Mesothelial cell of epicardium (in vitro differentiated cells): ENCODE results near the gene UBE3A. TPM values are rescaled to one million over a fixed set of nuclear protein-coding genes. Genes with fewer than 3 reads are reported as not detected.

ENCODE experiments used
- DNase-seq, 2 experiments: peaks; one replicate each; pipeline ENCODE4 v3.0.0; 2021; ENCODE audit warnings: low spot score in 2 of 2; ENCODE audit not compliant: unreplicated experiment in 2 of 2
- H3K27ac Mint-ChIP-seq: 2 replicates; pipeline ENCODE4 v1.8.0; 2021; ENCODE audit warnings: mixed read lengths
- H3K27me3 Mint-ChIP-seq: 2 replicates; pipeline ENCODE4 v1.8.0; 2021; ENCODE audit warnings: low read depth, mixed read lengths
- H3K36me3 Mint-ChIP-seq: 2 replicates; pipeline ENCODE4 v1.8.0; 2021; ENCODE audit warnings: mixed read lengths
- H3K4me1 Mint-ChIP-seq: 2 replicates; pipeline ENCODE4 v1.8.0; 2021; ENCODE audit warnings: mixed read lengths
- H3K4me3 Mint-ChIP-seq: 2 replicates; pipeline ENCODE4 v1.8.0; 2021; ENCODE audit warnings: mild to moderate bottlenecking, moderate library complexity, mixed read lengths
- H3K9me3 Mint-ChIP-seq: 2 replicates; pipeline ENCODE4 v1.8.0; 2021; ENCODE audit warnings: mixed read lengths
- total RNA-seq: library from RNA; stranded (reverse); gene quantifications from 3 replicates; pipeline ENCODE4 v1.2.1, GENCODE V29; 2021
- TF ChIP-seq, protein P1 (sequence below): fragments of 200-600 bp; sonication (generic); IDR thresholded peaks from one replicate; pipeline ENCODE4 v1.5.0; 2021; ENCODE audit warnings: antibody characterized with exemption; ENCODE audit not compliant: unreplicated experiment

The UBE3A gene
- total RNA-seq, 1 donor from 2014 or later, result 138 TPM

DNA sequence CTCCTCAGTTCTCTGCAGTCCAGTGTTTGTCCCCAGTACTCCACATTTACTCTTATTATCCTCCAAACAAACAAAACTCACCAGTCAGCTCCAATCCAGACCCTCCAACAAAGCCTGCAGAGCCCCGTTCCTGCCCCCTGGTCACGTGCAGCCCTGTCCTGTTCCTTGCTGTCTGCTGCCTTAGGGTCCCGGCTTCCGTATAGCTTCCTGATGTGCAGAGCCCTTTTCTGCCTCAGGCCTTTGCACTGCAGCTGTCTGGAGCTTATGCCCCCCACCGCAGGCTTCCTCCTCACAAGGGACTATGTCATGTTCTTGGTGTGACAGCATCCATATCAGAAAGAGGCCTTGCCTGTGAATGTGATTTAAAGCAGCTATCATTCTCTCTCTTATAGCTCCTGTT is 39.0 kb upstream of the UBE3A start:
- Mint-ChIP-seq H3K9me3 (no peaks in the 10 kb centered on the region), H3K27me3 (no peaks in the 10 kb centered on the region), H3K36me3 (no peaks in the 10 kb centered on the region), H3K4me1 (peaks cover 16% of the 10 kb centered on the region), H3K4me3 (no peak overlapping the region), H3K27ac (no peak overlapping the region)
- TF ChIP-seq, protein P1, sequence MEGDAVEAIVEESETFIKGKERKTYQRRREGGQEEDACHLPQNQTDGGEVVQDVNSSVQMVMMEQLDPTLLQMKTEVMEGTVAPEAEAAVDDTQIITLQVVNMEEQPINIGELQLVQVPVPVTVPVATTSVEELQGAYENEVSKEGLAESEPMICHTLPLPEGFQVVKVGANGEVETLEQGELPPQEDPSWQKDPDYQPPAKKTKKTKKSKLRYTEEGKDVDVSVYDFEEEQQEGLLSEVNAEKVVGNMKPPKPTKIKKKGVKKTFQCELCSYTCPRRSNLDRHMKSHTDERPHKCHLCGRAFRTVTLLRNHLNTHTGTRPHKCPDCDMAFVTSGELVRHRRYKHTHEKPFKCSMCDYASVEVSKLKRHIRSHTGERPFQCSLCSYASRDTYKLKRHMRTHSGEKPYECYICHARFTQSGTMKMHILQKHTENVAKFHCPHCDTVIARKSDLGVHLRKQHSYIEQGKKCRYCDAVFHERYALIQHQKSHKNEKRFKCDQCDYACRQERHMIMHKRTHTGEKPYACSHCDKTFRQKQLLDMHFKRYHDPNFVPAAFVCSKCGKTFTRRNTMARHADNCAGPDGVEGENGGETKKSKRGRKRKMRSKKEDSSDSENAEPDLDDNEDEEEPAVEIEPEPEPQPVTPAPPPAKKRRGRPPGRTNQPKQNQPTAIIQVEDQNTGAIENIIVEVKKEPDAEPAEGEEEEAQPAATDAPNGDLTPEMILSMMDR, result no peak
- no peak for DNase-seq

DNA sequence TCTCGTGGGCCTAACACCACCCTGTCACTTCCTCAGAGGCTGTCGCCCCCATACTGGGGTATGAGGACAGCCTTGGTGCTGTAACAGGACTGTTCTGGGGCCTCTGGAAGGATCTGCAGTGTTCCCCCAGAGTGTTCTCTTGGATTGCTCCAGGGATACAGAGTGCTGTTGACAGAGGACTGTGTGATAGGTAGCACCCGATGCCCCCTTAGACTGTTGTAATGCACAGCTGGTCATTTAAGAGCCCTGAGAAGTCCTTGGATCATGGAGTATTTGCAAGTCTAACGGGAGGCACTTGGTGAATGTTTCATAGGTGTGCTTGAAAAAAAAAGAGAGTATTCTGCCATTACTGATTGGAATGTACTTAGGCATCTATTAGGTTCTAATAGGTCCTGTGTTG is 35.4 kb upstream of the UBE3A start:
- Mint-ChIP-seq H3K4me1 (no peaks in the 10 kb centered on the region), H3K27ac (no peak overlapping the region), H3K27me3 (no peaks in the 10 kb centered on the region), H3K4me3 (no peak overlapping the region), H3K9me3 (peaks cover 4% of the 10 kb centered on the region), H3K36me3 (no peaks in the 10 kb centered on the region)
- TF ChIP-seq, protein P1, result no peak
- DNase-seq, result no peak

- TF ChIP-seq, protein P1, result no peak
- Mint-ChIP-seq H3K9me3 (peaks cover 4% of the 10 kb centered on the region), H3K4me3 (no peak overlapping the region), H3K4me1 (no peaks in the 10 kb centered on the region), H3K27me3 (no peaks in the 10 kb centered on the region), H3K36me3 (no peaks in the 10 kb centered on the region), H3K27ac (no peak overlapping the region)
- DNase-seq, result no peak
Observed at GRCh38 chr15:25470230-25470629, 31.4 kb upstream of the UBE3A start.

GRCh38 chr15:25469377-25469776 is 30.6 kb upstream of the UBE3A start:
- Mint-ChIP-seq H3K9me3 (peaks cover 4% of the 10 kb centered on the region), H3K4me3 (no peak overlapping the region), H3K27ac (no peak overlapping the region), H3K4me1 (no peaks in the 10 kb centered on the region), H3K27me3 (no peaks in the 10 kb centered on the region), H3K36me3 (no peaks in the 10 kb centered on the region)
- no peak for DNase-seq
- TF ChIP-seq, protein P1, result no peak

GRCh38 chr15:25468611-25469010 is 29.8 kb upstream of the UBE3A start:
- Mint-ChIP-seq H3K36me3 (no peaks in the 10 kb centered on the region), H3K27ac (no peak overlapping the region), H3K27me3 (no peaks in the 10 kb centered on the region), H3K4me3 (no peak overlapping the region), H3K4me1 (no peaks in the 10 kb centered on the region), H3K9me3 (peaks cover 4% of the 10 kb centered on the region)
- TF ChIP-seq, protein P1, result no peak
- no peak for DNase-seq

DNA sequence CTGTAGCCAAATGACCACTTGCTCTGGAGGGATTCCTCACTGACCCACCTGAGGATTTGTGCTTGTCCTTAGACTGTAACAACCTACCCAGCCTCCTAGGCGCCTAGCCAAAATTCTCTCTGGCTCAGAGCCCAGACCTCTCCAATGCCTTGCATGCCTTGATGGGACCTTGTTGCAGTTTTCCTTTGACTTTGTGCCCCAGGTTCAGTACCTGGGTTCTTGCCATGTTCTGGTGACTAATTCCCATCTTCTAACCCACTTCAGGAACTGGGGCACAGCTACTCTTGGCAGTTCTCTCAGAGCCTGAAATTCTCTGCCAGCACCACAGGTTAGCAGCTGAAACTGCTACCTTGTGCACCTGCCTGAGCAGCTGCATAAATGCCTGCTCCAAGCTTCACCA is 27.0 kb upstream of the UBE3A start:
- no peak overlapping the region for H3K27ac Mint-ChIP-seq
- TF ChIP-seq, protein P1, result no peak
- no peaks in the 10 kb centered on the region for H3K27me3 Mint-ChIP-seq
- no peaks in the 10 kb centered on the region for H3K9me3 Mint-ChIP-seq
- no peaks in the 10 kb centered on the region for H3K4me1 Mint-ChIP-seq
- no peak for DNase-seq
- no peaks in the 10 kb centered on the region for H3K36me3 Mint-ChIP-seq
- H3K4me3 Mint-ChIP-seq, result no peak overlapping the region
